Eye (tissue), 1 donor: ENCODE measurements around the gene HRG.
A peak's percentile ranks its signal among the peaks of the same experiment; 100 is the strongest.

Source experiments
- DNase-seq: peaks from one replicate; pipeline ENCODE4 v3.0.0-alpha.2; 2015

The HRG gene

GRCh38 chr3:186639778-186640472, 25.9 kb upstream of the HRG start, which contains the start of gene FETUB:
FETUB (plus strand) TSS chr3:186640399; CDS start chr3:186640461, 62 bp downstream.
- DNase-seq, result no peak

DNA sequence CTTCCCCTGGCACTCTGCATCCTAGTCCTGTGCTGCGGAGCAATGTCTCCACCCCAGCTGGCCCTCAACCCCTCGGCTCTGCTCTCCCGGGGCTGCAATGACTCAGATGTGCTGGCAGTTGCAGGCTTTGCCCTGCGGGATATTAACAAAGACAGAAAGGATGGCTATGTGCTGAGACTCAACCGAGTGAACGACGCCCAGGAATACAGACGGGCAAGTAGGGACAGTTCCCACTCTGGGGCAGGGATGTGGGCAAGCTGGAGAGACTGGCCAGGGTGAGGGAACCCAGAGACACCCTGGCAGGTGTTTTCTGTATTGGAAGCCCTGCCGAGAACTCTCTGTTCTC, 25.4 kb upstream of the HRG start:
- DNase-seq, result no peak

- no peak for DNase-seq
Observed at GRCh38 chr3:186640929-186641328, 24.9 kb upstream of the HRG start.

DNA sequence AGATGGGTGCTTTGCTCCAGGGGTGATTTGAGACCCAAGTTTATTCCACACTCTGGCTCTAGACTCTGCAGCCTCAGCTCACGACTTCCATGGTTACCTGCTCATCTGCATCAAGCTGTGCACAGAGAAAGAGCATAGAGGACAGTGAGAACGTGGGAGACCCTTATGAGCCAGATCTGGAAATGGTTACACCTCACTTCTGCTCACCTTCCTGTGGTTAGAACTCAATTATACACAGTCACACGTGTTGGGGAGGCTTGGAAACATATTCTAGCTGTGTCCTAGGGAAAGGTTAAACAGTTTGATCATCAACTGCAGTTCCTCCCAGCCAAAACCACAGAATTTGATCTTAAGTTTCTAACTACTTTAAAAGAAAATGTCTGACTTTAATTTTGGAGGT, 23.8 kb upstream of the HRG start:
- no peak for DNase-seq

DNA sequence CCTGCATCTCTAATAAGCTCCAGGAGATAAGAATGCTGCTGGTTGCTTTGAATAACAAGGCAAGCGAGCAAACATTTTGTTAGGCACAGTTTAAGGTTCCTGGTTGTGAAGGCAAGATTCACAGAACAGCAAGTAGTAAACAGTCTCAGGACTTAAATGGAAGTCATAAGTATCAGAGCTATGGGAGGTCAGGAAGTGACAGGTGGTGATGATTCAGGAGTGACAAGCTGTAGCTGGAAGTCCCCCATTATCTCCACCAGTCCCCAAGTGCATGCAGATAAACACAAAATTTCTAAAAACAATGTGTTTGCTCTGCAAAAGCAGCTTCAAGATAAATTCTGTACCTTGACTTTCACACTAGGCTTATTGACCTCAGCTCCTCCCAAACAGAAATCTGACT, 22.3 kb upstream of the HRG start:
- no peak for DNase-seq

DNA sequence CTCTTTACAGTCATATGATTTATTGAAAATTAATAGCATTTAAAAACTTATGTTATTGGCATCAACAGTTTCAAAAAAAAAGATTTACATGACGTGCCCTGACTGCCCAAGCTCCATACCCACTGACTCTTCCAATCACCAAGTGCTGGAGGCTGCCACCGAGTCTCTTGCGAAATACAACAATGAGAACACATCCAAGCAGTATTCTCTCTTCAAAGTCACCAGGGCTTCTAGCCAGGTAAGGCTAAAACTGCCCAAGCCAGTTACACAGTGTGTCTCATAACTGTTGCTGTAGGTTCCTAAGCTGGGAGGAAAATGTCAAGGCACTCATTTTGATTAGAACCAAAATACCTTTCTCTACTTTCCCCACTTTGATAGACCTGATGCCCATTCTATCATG, 21.1 kb upstream of the HRG start:
- DNase-seq, result no peak

DNA sequence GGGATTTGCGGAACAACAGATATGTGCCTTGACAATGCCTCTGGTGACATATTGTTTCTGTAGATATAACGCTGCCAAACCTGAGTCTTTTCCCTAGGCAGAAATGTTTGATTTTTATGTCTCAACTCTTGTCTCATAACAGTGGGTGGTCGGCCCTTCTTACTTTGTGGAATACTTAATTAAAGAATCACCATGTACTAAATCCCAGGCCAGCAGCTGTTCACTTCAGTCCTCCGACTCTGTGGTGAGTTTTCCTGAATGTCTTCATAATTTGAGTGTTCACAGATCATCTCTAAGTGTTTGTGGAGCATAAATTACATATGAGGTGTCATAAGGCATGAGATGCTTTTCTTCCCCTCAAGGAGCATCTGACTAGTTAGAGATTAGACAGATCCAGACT, 19.7 kb upstream of the HRG start:
- DNase-seq, result no peak

DNA sequence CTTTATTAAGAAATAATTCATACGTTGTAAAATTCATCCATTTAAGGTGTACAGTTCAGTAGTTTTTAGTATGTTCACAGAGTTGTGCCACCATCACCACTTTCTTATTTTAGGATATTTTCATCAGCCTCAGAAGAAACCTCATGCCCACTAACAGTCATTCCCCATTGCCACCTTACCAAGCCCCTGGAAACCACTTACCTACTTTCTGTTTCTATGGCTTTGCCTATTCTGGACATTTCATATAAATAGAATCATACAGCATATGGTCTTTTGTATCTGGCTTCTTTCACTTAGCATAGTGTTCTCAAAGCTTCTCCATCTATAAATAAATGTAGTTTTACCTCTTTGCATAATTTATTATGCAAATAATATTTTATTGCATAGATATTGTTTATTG, 19.0 kb upstream of the HRG start:
- DNase-seq, result no peak

DNA sequence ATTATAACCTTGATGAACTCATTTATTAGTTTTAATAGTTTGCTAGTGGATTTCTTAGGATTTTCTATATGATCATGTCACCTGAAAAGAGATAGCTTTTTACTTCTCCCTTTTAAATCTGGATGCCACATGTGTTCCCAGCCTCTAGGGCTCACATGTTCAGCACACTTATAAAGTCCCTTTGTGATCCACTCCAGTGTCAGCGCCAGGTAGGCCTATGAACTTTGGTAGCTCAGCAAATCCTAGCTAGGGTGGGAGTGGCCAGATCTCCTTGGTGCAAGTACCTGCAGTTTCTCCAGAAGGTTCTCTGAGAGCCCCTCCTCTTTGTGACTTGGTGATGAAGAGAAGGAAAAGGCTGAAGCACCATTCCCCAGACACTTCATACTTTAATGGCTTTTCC, 17.0 kb upstream of the HRG start:
- DNase-seq, result no peak

- DNase-seq, result no peak
Observed at GRCh38 chr3:186651678-186652215, 14.1 kb upstream of the HRG start.

DNA sequence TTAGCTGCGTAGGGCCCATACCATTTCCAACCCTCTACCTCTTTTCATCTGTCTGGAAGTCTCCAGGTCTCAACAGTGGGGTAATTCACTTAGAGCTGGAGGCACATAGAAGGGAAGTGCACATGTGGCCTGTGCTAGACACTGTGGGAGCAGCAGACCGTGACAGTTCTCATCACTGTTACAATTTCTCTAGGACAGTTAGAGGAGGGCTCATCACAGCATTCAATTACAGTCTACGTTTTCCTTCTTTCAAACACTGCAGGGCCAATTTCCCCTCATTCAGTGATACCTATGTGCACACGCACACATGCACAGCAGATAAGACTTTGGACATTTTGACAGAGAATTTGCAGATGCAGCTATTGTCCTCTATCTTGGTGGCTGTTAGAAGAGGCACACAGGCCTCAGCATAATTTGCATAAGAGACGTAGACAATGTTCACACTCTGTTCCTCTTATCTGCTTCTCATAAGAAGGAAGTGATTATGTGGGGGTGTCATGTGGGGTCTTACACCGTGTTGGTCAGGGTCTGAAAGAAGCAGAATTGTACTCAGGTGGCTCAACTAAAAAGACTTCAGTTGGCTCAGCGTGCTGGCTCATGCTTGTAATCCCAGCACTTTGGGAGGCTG, 12.6 kb upstream of the HRG start:
- DNase-seq, result no peak

DNA sequence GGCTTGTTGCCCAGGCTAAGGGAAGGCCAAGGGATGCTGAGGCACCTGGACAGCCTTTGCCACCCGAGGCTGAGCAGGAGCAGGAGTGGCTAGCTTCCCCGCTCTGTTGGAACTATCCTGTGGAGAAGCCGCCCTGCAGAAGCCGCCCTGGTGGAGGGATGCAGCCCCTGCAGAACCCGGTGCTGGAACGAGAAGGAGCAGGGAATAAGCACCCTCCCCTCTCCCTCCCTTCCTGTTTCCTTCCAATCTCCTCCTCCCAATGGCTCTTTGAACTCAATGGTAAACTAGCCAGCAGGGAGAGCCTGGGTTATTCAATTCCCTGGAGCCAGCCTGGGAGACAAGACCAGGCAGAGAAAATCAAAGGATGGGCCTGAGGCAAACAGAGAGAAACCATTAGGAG, 11.8 kb upstream of the HRG start:
- DNase-seq, result peak; percentile 10

DNA sequence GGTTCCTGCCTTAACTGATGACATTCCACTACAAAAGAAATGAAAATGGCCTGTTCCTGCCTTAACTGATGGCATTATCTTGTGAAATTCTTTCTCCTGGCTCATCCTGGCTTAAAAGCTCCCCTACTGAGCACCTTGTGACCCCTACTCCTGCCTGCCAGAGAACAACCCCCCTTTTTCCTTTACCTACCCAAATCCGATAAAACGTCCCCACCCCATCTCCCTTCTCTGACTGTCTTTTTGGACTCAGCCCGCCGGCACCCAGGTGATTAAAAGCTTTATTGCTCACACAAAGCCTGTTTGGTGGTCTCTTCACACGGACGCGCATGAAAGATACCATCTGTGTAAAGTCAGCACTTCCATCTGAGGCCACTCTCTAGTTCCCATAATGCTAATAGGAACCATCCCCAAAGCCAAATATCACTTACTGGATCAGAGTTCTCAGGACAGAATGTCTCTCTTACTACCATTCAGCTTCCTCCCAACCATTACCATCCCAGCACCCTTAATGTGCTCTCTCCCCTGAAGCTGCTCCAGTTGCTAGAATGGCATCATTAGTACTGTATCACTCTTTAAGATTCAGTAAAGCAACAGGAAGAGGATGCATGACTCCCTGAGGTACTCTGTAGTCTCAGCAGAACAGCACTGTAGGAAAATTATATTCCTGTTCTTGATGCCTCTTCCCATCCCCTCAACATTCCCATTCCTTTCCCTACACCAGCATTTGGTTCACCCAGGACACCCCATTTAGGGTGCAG, 2.3 kb upstream of the HRG start:
- DNase-seq, result peak; percentile 3

GRCh38 chr3:186664119-186664495, 1.7 kb upstream of the HRG start:
- DNase-seq, result no peak

- DNase-seq, result no peak
Observed at GRCh38 chr3:186664506-186664905, 1.3 kb upstream of the HRG start.

GRCh38 chr3:186668426-186668825, 2.6 kb downstream of the HRG start:
- no peak for DNase-seq

- DNase-seq, result no peak
Observed at GRCh38 chr3:186669378-186670084, 3.7 kb downstream of the HRG start.

DNA sequence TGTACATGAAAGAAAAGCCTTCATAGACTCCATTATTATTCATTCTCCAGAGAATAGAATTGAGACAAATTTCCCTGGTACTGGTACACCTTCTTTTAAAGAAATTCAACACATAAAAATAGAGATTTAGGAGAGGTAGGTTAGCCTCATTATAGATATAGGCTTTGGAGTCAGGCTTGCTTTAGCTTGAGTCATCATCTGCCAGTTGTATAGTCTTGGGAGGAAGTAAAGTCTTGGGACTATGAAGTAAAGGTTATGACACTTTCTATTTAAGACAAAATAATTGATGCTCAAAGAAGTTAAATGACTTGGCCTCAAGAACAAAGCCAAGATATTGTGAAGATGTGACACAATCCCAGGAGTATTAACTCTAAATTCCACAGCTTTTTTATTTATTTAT, 4.3 kb downstream of the HRG start:
- DNase-seq, result no peak

- DNase-seq, result no peak
Observed at GRCh38 chr3:186671051-186671450, 5.2 kb downstream of the HRG start.

DNA sequence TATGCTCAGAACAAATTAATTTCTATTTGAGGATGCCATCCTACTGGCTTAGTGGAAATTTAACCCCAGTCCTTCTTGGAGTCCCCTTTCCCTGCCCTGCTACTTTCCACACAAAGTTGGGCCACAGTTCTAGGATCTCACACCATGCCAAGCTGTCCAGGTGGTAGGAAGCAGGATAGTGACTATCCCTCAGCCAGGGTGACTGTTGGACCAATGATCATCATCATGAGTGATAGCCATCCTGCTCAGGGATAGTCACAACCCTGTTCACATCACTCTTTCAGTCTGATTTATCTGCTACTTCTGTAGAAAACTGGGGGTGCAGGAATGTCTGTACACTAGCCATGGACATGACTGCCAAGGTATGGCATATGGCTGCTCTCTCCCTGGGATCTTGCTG, 12.8 kb downstream of the HRG start:
- DNase-seq, result no peak

DNA sequence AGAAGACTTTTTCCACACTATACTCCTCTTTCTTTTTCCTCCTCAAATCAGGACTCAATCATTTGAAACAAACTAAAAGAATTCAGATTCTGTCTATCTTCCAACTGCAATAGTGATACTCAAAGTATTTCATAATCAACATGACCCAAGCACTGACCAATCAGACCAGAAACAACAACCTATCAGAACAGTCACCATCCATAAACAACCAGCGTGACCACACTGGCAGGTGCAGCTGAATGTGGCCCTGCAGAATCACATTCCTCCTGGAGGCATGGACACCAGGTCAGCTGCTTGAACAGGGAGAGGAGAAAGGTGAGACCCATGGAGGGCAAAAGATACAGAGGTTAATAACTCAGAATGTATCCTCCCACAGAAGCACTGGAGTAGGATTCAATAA, 13.3 kb downstream of the HRG start:
- DNase-seq, result no peak

- DNase-seq, result no peak
Observed at GRCh38 chr3:186680869-186681268, 15.1 kb downstream of the HRG start.

DNA sequence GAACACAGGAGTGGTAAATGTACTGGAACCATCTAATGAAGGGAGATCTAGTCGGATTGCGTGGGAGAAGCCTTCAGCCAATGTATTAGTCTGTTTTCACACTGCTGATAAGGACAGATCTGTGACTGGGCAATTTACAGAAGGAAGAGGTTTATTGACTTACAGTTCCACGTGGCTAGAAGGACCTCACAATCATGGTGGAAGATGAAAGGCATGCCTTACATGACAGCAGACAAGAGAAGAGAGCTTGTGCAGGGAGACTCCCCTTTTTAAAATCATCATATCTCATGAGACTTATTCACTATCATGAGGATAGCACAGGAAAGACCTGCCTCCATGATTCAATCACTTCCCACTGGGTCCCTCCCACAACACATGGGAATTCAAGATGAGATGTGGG, 17.0 kb downstream of the HRG start:
- DNase-seq, result no peak
